Type B pancreatic cell (in vitro differentiated cells): ENCODE results near the gene UBASH3B. TPM values are rescaled to one million over a fixed set of nuclear protein-coding genes. Genes with fewer than 3 reads are reported as not detected.
A peak's percentile ranks its signal among the peaks of the same experiment; 100 is the strongest.

ENCODE experiments used
- DNase-seq: peaks from one replicate; pipeline ENCODE4 v3.0.0; 2021; ENCODE audit warnings: mixed read lengths; ENCODE audit not compliant: unreplicated experiment; ENCODE audit errors: extremely low spot score
- H3K27ac Mint-ChIP-seq: 2 replicates; pipeline ENCODE4 v1.8.0; 2021; ENCODE audit warnings: mild to moderate bottlenecking, mixed read lengths
- H3K27me3 Mint-ChIP-seq: 2 replicates; pipeline ENCODE4 v1.8.0; 2021; ENCODE audit warnings: mixed read lengths
- H3K36me3 Mint-ChIP-seq: 2 replicates; pipeline ENCODE4 v1.8.0; 2021; ENCODE audit warnings: mixed read lengths
- H3K4me1 Mint-ChIP-seq: one replicate; pipeline ENCODE4 v1.8.0; 2021; ENCODE audit warnings: mixed read lengths; ENCODE audit not compliant: unreplicated experiment
- H3K4me3 Mint-ChIP-seq: 2 replicates; pipeline ENCODE4 v1.8.0; 2021; ENCODE audit warnings: mild to moderate bottlenecking, mixed read lengths
- H3K9me3 Mint-ChIP-seq: 2 replicates; pipeline ENCODE4 v1.8.0; 2021; ENCODE audit warnings: mixed read lengths
- CTCF ChIP-seq: fragments of 200-600 bp; sonication (generic); conservative IDR thresholded peaks from 2 replicates; pipeline ENCODE4 v1.5.0; 2021; ENCODE audit warnings: antibody characterized with exemption, mild to moderate bottlenecking
- total RNA-seq: library from RNA; stranded (reverse); gene quantifications from 2 replicates; pipeline ENCODE4 v1.2.1, GENCODE V29; 2021; ENCODE audit warnings: low replicate concordance

The UBASH3B gene
- total RNA-seq, 1 donor from 2014 or later, result 8.6 TPM

GRCh38 chr11:122717264-122717867, 61.8 kb downstream of the UBASH3B start:
- Mint-ChIP-seq H3K4me3 (no peak overlapping the region), H3K36me3 (no peaks in the 10 kb centered on the region), H3K4me1 (peaks cover 24% of the 10 kb centered on the region), H3K9me3 (peaks cover 6% of the 10 kb centered on the region), H3K27ac (no peak overlapping the region), H3K27me3 (peaks cover 16% of the 10 kb centered on the region)
- TF ChIP-seq CTCF, result no peak
- DNase-seq, result no peak

GRCh38 chr11:122720107-122720881, 64.8 kb downstream of the UBASH3B start:
- Mint-ChIP-seq H3K4me1 (peaks cover 41% of the 10 kb centered on the region), H3K4me3 (no peak overlapping the region), H3K27ac (no peak overlapping the region), H3K27me3 (peaks cover 16% of the 10 kb centered on the region), H3K9me3 (peaks cover 10% of the 10 kb centered on the region), H3K36me3 (no peaks in the 10 kb centered on the region)
- TF ChIP-seq CTCF, result no peak
- no peak for DNase-seq

- peaks cover 36% of the 10 kb centered on the region for H3K4me1 Mint-ChIP-seq
- H3K4me3 Mint-ChIP-seq, result no peak overlapping the region
- no peaks in the 10 kb centered on the region for H3K36me3 Mint-ChIP-seq
- no peak overlapping the region for H3K27ac Mint-ChIP-seq
- H3K27me3 Mint-ChIP-seq, result peaks cover 11% of the 10 kb centered on the region
- no peak for TF ChIP-seq CTCF
- H3K9me3 Mint-ChIP-seq, result peaks cover 10% of the 10 kb centered on the region
- DNase-seq, result no peak
Measured at GRCh38 chr11:122721201-122721963, 65.9 kb downstream of the UBASH3B start.

- no peak for TF ChIP-seq CTCF
- H3K9me3 Mint-ChIP-seq, result peaks cover 10% of the 10 kb centered on the region
- no peak for DNase-seq
- peaks cover 9% of the 10 kb centered on the region for H3K27me3 Mint-ChIP-seq
- no peaks in the 10 kb centered on the region for H3K36me3 Mint-ChIP-seq
- no peak overlapping the region for H3K4me3 Mint-ChIP-seq
- peak overlapping the region; percentile 22 for H3K27ac Mint-ChIP-seq
- H3K4me1 Mint-ChIP-seq, result peaks cover 40% of the 10 kb centered on the region
Measured at GRCh38 chr11:122721964-122722266, 66.4 kb downstream of the UBASH3B start.

DNA sequence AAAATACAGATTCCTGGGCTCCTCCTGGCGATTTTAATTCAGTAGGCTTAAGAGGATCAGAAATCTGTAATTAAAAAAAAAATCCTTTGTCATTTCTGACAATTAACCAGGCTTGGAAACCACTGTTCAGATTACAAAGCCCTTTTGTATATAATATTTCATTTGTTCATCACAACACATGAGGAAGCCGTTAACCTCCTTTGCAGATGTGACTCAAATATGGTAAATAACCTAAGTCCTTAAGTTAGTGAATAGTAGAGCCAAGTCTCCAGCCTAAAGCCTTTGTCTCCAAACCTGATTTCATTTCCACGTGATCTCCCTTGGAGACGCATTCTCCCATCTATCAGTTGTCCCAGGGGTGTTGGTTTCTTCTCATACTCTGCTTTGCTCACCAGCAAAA, 67.6 kb downstream of the UBASH3B start:
- peak overlapping the region; percentile 16 for H3K27ac Mint-ChIP-seq

More for the DNA sequence above, 67.6 kb downstream of the UBASH3B start:
- Mint-ChIP-seq H3K4me3 (no peak overlapping the region), H3K27me3 (peaks cover 9% of the 10 kb centered on the region), H3K4me1 (peaks cover 49% of the 10 kb centered on the region), H3K9me3 (peaks cover 10% of the 10 kb centered on the region), H3K36me3 (no peaks in the 10 kb centered on the region)
- no peak for TF ChIP-seq CTCF
- DNase-seq, result no peak
